SK-N-MC (cell line): ENCODE data around the gene PHLDB2.

Experiments
- EZH2 ChIP-seq: fragments of 200-600 bp; sonication (generic); IDR thresholded peaks from one replicate; pipeline ENCODE4 v1.6.1; 2017; ENCODE audit warnings: antibody characterized with exemption
- FOXP2 ChIP-seq: optimal IDR thresholded peaks from 2 replicates; pipeline ENCODE3; 2011; ENCODE audit warnings: mild to moderate bottlenecking, moderate library complexity; ENCODE audit not compliant: insufficient read depth; ENCODE audit errors: extremely low read length, control extremely low read depth
- POLR2AphosphoS5 ChIP-seq: IDR thresholded peaks from 2 replicates; pipeline ENCODE4 v1.6.1; 2012; ENCODE audit warnings: mild to moderate bottlenecking, low read depth, low read length, borderline replicate concordance

DNA sequence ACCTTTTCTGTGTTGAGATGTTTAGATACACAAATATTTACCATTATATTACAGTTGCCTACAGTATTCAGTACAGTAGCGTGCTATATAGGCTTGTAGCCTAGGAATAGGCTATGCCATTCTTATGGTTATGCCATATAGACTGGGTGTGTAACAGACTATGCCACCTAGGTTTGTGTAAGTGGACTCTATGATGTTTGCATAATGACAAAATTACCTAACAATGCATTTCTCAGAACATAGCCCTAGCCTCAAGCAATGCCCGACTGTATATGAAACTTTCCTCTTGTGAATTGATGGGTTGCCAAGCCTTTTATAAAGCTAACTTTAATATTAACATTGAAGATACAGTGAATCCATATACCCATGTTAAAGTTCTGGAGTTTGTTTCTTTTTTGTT, 10.3 kb upstream of the PHLDB2 start:
- TF ChIP-seq POLR2AphosphoS5 (no peak), FOXP2 (no peak), EZH2 (no peak)
